GM12801 (cell line): ENCODE data around the gene KDSR.

Experiments
- TF ChIP-seq, protein P1 (sequence below): IDR thresholded peaks from one replicate; pipeline ENCODE4 v1.5.1; 2011; ENCODE audit warnings: control low read depth; ENCODE audit not compliant: insufficient read length; ENCODE audit errors: extremely low read depth

Gene KDSR

GRCh38 chr18:63315876-63316275 lies 51.1 kb downstream of the KDSR start:
- TF ChIP-seq, protein P1, sequence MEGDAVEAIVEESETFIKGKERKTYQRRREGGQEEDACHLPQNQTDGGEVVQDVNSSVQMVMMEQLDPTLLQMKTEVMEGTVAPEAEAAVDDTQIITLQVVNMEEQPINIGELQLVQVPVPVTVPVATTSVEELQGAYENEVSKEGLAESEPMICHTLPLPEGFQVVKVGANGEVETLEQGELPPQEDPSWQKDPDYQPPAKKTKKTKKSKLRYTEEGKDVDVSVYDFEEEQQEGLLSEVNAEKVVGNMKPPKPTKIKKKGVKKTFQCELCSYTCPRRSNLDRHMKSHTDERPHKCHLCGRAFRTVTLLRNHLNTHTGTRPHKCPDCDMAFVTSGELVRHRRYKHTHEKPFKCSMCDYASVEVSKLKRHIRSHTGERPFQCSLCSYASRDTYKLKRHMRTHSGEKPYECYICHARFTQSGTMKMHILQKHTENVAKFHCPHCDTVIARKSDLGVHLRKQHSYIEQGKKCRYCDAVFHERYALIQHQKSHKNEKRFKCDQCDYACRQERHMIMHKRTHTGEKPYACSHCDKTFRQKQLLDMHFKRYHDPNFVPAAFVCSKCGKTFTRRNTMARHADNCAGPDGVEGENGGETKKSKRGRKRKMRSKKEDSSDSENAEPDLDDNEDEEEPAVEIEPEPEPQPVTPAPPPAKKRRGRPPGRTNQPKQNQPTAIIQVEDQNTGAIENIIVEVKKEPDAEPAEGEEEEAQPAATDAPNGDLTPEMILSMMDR, result no peak

DNA sequence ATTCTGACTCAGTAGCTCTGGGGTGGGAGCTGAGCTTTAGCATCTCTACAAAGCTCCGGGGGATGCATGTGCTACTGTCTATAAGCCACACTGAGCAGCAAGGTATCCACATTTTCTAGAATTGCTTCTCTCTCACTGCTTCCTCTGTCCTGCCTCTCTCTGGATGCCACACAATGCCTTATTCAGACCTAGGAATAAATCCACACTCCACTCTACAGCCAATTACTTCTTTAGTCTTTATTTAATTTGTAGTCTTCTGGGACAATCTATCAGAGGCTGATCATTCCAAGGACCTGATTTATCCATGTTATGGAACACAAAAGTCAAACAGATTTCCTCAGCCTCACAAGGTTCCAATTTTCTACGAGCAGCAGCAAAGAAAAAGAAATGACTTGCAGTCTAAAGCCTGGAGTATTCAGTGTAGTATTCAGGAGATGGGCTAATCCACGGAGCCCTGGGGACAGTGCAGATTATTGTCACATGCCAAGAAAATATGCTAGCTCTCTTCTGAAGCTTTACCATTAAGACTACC lies 51.8 kb downstream of the KDSR start:
- TF ChIP-seq, protein P1, result no peak

DNA sequence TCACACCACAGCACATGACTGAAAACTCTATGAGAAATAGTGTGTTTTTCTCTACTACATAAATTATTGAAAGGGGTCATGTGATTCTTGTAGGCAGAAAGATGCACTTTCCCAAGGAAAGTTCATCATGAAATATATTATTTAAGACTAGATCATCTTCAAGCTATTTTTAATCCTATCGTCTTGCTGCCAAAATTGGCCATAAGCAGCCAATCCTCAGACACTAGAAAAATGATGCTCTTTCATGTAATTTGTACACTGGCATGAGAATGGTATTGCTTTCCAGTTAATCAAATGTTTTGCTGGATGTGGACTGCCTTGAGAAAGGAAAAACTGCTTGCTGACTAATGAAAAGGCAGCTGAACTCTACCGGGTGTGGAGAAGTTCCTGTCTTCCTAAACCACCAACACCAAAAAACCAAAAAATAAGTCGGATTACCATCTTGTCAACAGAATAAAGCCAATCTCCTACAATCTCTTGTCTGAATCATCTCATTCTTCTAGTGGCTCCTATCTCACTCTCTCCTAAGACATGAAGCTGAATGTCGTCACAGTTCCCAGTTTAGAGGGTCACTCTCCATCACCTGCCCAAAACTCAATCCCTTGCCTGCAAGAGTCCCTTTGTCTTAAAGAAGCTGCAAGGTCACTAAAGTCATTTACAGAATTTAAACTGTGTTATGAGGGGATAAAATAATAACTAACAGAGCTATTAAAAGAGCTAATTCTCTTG lies 52.8 kb downstream of the KDSR start:
- TF ChIP-seq, protein P1, result no peak

GRCh38 chr18:63313396-63313917 lies 53.5 kb downstream of the KDSR start:
- TF ChIP-seq, protein P1, result no peak

DNA sequence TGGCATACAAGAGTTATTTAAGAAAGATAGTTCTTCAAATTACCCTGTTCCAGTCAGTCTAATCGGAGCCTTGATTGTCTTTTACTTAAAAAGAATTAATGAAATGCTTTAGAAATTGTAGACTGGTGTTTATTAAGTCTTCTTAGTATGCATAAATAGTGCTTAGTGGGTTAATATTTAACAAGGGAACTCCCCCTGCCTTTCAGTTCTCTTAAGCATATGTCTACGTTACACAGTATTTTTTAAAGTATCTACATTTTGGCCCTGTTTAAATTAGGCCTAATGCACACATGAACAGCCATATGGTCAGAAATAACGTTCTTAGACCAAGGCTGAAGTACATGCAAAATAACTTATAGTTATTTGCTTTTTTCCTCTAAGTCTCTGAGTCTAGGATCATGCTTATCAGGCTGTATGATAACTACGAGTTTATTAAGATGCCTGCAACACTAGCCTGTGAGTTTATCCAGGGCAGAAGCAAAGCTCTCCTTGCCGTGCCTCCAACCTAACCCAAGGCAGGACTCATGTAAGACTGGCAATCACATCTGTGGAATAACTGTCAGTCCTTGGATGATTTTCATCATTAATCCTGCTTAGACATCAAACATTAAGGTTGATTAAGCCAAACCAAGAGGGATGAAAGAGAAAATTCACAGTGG lies 54.1 kb downstream of the KDSR start:
- TF ChIP-seq, protein P1, result no peak

DNA sequence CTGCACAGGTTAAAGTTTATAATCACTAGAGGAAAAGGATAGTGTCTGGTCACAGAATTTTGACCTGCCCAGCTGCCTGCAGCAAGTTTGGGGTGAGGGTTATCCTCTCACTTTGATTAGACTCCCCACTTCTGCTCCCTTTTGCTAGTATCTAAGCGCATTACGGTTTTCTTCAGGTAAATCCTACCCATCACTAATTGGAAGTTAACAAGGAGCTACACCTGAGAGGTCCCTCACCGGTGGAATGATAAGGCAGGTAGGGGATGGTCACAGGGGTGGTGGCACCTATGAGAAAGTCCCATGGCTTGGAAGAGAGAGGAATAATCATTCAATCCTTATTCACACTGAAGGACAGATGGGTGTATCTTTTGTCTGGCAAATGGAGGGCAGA lies 55.0 kb downstream of the KDSR start:
- TF ChIP-seq, protein P1, result no peak
